Measurements from ENCODE around the gene STPG4. TPM values are rescaled to one million over a fixed set of nuclear protein-coding genes. Genes with fewer than 3 reads are reported as not detected.

STPG4 gene
- total and polyA plus RNA-seq, 3 donors from 2014 or later: 3.0 to 19.4 (median 8.5) TPM

DNA sequence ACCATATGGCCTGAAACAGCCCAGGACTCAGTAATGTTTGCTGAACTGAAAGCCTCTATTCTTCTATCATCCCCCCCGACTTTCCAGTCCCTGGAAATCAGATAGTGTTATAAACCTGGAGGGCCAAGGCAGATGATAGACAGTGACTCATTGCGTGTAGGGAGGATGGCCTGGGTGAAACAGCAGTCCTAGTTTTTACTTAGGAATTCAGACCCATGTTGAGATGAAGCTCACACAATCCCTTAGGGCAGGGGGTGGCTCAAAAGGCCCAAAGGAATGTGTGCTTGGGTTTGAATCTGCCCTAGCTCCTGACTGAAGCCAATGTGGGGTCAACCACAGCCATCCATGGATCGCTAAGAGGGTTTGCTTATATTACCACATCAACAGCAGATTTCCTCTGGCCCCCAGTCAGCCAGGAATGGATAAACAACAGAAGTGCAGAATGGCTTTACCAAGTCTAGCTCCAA is 43.9 kb upstream of the STPG4 start:
- Histone ChIP-seq H3K4me3 (no peak overlapping the region), H3K4me1 (no peaks in the 10 kb centered on the region), H3K9me3 (no peaks in the 10 kb centered on the region), H3K27ac (no peak overlapping the region), H3K36me3 (ENCODE audit: low read depth, missing control alignments) (no peaks in the 10 kb centered on the region), H3K27me3 (no peaks in the 10 kb centered on the region)
- DNase-seq: no peak
- TF ChIP-seq POLR2A (IDR thresholded peaks at IDR 0.05) (no peak), CTCF (IDR thresholded peaks at IDR 0.05) (no peak)
- 90 to 91% methylated on average over 3 of the region's 3 CpGs for WGBS, 2 donors
- intact Hi-C loops (cut with DNase I; ENCODE audit: low total_unique reads): no loop called here

DNA sequence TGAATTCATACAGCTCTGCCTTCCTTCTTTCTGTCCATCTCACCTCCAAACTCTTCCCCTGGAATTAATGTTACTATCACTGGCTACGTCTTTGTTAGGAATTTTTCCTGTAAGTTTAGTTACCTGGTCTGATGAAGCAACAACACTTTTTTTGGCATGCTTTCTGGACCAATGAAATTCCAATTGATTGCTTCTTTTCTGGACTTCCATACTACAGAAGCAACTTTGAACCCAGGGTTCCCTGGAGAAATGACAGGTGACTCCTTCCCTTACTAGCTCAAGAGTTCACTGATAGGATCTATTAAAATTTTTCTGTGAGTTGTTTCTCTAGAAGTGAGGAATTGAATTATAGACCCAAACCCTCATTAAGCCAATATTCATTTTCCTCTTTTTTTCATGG is 41.4 kb upstream of the STPG4 start:
- H3K4me1 ChIP-seq: peaks cover 18% of the 10 kb centered on the region
- intact Hi-C loops (cut with DNase I; ENCODE audit: low total_unique reads): no loop called here
- no peaks in the 10 kb centered on the region for H3K9me3 ChIP-seq
- no peak for TF ChIP-seq POLR2A (IDR thresholded peaks at IDR 0.05)
- TF ChIP-seq CTCF (IDR thresholded peaks at IDR 0.05): no peak
- 87 to 88% methylated on average over 1 of the region's 1 CpG for WGBS, 2 donors
- H3K4me3 ChIP-seq: no peak overlapping the region
- H3K36me3 ChIP-seq (ENCODE audit: low read depth, missing control alignments): no peaks in the 10 kb centered on the region
- H3K27ac ChIP-seq: no peak overlapping the region
- DNase-seq: no peak
- no peaks in the 10 kb centered on the region for H3K27me3 ChIP-seq

DNA sequence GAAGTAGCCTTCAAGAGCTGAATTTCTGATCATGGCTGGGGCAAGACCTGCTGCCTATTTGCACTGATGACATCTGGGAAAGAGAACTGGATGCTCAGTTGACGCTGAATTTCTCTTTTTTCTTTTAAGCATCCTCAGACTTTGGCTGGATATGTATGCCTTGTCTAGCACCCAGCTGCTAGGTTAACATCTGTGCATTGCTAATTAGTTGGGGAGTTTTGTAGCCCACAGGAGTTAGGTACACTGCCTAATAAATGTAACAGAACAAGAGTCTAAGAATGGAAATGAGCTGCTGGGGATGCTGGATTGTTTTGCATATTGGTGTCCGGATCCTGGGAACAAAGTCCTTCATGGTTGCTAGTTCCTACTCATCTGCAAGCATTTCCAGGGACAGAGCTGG is 40.9 kb upstream of the STPG4 start:
- no peak for TF ChIP-seq CTCF (IDR thresholded peaks at IDR 0.05)
- TF ChIP-seq POLR2A (IDR thresholded peaks at IDR 0.05): no peak
- Histone ChIP-seq H3K36me3 (ENCODE audit: low read depth, missing control alignments) (no peaks in the 10 kb centered on the region), H3K27ac (no peak overlapping the region), H3K27me3 (no peaks in the 10 kb centered on the region), H3K4me1 (peaks cover 19% of the 10 kb centered on the region), H3K4me3 (no peak overlapping the region), H3K9me3 (no peaks in the 10 kb centered on the region)
- DNase-seq: no peak
- 91 to 97% methylated on average over 2 of the region's 2 CpGs for WGBS, 2 donors
- intact Hi-C loops (cut with DNase I; ENCODE audit: low total_unique reads): no loop called here

DNA sequence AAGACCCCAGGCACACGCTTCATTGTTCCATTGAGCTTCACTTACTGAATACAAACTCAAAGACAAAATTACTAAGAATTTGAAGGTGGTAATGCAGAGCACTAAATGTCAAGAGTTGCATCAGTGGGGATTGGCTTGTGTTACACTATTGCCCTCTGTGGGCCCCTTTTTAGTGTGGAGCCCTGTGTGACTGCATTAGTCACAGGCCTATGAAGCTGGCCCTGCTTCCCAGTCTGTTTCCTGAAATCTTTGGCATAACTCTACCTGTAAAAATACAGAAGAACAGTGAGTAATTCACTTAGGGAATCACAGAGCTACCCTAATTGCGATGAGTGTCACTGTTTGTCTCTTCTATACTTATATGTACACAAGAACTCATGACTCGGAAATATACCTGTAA is 40.0 kb upstream of the STPG4 start:
- H3K27ac ChIP-seq: no peak overlapping the region
- 89 to 100% methylated on average over 3 of the region's 3 CpGs for WGBS, 2 donors

More for the DNA sequence above, 40.0 kb upstream of the STPG4 start:
- H3K4me3 ChIP-seq: no peak overlapping the region
- TF ChIP-seq CTCF (IDR thresholded peaks at IDR 0.05): no peak
- TF ChIP-seq POLR2A (IDR thresholded peaks at IDR 0.05): no peak
- no peaks in the 10 kb centered on the region for H3K9me3 ChIP-seq
- intact Hi-C loops (cut with DNase I; ENCODE audit: low total_unique reads): no loop called here
- DNase-seq: no peak
- H3K4me1 ChIP-seq: peaks cover 19% of the 10 kb centered on the region
- no peaks in the 10 kb centered on the region for H3K36me3 ChIP-seq (ENCODE audit: low read depth, missing control alignments)
- no peaks in the 10 kb centered on the region for H3K27me3 ChIP-seq
